OCI-LY7 (cell line): Measurements from ENCODE around the gene NUDT6. TPM values are rescaled to one million over a fixed set of nuclear protein-coding genes. Genes with fewer than 3 reads are reported as not detected.

ENCODE experiments used
- BruUV-seq: library from RNA; stranded (reverse); fragments of 400-500 nt; replicated peaks from 2 replicates; lab custom pipeline; 2021; lab: Mats Ljungman, UMichigan
- CTCF ChIA-PET: fragments of 300-600 bp; sonication (Branson Sonifier 250); formaldehyde crosslinking; loops from one replicate; lab custom pipeline; 2022; ENCODE audit warnings: antibody characterized with exemption; ENCODE audit not compliant: unreplicated experiment; lab: Charles Lee
- POLR2A ChIA-PET: fragments of 300-600 bp; sonication (Branson Sonifier 250); formaldehyde crosslinking; loops from one replicate; lab custom pipeline; 2022; ENCODE audit warnings: antibody characterized with exemption; lab: Charles Lee
- DNase-seq: peaks from one replicate; pipeline ENCODE4 v3.0.0-alpha.2; 2015; ENCODE audit warnings: low spot score
- H2AFZ ChIP-seq: fragments of 200-600 bp; sonication (generic), shearing (Covaris generic); 2 replicates; pipeline ENCODE4 v1.6.1; 2014; ENCODE audit warnings: mild to moderate bottlenecking, antibody characterized with exemption, low read length, moderate library complexity
- H3K27ac ChIP-seq: fragments of 200-600 bp; sonication (generic); 2 replicates; pipeline ENCODE4 v1.5.1; 2014; ENCODE audit warnings: mixed run types, low read depth, mild to moderate bottlenecking, moderate library complexity, low read length, inconsistent platforms; ENCODE audit not compliant: poor library complexity, severe bottlenecking
- H3K36me3 ChIP-seq: fragments of 200-600 bp; sonication (generic); 2 replicates; pipeline ENCODE4 v1.6.1; 2014; ENCODE audit warnings: mild to moderate bottlenecking, antibody characterized with exemption, low read length, moderate library complexity, mixed read lengths; ENCODE audit not compliant: insufficient read depth
- H3K4me1 ChIP-seq: fragments of 200-600 bp; sonication (generic); 2 replicates; pipeline ENCODE4 v1.5.1; 2014; ENCODE audit warnings: mild to moderate bottlenecking, low read length; ENCODE audit not compliant: insufficient read depth, poor library complexity, severe bottlenecking
- H3K4me2 ChIP-seq: fragments of 200-600 bp; sonication (generic); 2 replicates; pipeline ENCODE4 v1.6.1; 2014; ENCODE audit warnings: mild to moderate bottlenecking, low read length
- H3K4me3 ChIP-seq: fragments of 200-600 bp; sonication (generic); 2 replicates; pipeline ENCODE4 v1.5.1; 2014; ENCODE audit warnings: mild to moderate bottlenecking, low read depth, low read length; ENCODE audit not compliant: poor library complexity, severe bottlenecking
- H3K79me2 ChIP-seq: fragments of 200-600 bp; sonication (generic); 2 replicates; pipeline ENCODE4 v1.6.1; 2016; ENCODE audit warnings: low read depth, mild to moderate bottlenecking, low read length, moderate library complexity, mixed read lengths; ENCODE audit not compliant: insufficient read depth
- H3K9me2 ChIP-seq: fragments of 200-600 bp; sonication (generic); 2 replicates; pipeline ENCODE4 v1.6.1; 2016; ENCODE audit warnings: mild to moderate bottlenecking, low read length, mixed read lengths; ENCODE audit not compliant: insufficient read depth
- H3K9me3 ChIP-seq: fragments of 200-600 bp; sonication (generic); 2 replicates; pipeline ENCODE4 v1.6.1; 2014; ENCODE audit warnings: mild to moderate bottlenecking, mixed run types, low read length, mixed read lengths
- H4K20me1 ChIP-seq: fragments of 200-600 bp; sonication (generic); 2 replicates; pipeline ENCODE4 v1.6.1; 2014; ENCODE audit warnings: mild to moderate bottlenecking, antibody characterized with exemption, low read length, moderate library complexity, mixed read lengths; ENCODE audit not compliant: insufficient read depth
- EZH2phosphoT487 ChIP-seq: fragments of 200-600 bp; sonication (generic); IDR thresholded peaks from 2 replicates; pipeline ENCODE4 v1.6.1; 2018; ENCODE audit warnings: low read depth, borderline replicate concordance, mild to moderate bottlenecking, mixed run types, antibody characterized with exemption, low read length, moderate library complexity, mixed read lengths
- intact Hi-C: fragments of 100-400 bp; cut with micrococcal nuclease; formaldehyde crosslinking; loops from one replicate; pipeline ENCODE4 v1.10.0; 2022; ENCODE audit not compliant: unreplicated experiment
- total RNA-seq, 2 experiments: library from RNA; depleted of rRNA in 1 of 2; stranded (reverse); fragments of >200 nt in 1 of 2; shearing (Covaris generic) in 1 of 2; gene quantifications; 2 replicates each; pipeline ENCODE4 v1.2.3, GENCODE V29; 2014 to 2022
- TF ChIP-seq, protein P1 (sequence below): fragments of 200-600 bp; sonication (generic); conservative IDR thresholded peaks from 2 replicates; pipeline ENCODE4 v1.5.1; 2014; ENCODE audit warnings: mild to moderate bottlenecking, antibody characterized with exemption, low read length, moderate library complexity, mixed read lengths

The NUDT6 gene
- total RNA-seq, 2 experiments from 2014 or later: 15.9 to 18.3 TPM

DNA sequence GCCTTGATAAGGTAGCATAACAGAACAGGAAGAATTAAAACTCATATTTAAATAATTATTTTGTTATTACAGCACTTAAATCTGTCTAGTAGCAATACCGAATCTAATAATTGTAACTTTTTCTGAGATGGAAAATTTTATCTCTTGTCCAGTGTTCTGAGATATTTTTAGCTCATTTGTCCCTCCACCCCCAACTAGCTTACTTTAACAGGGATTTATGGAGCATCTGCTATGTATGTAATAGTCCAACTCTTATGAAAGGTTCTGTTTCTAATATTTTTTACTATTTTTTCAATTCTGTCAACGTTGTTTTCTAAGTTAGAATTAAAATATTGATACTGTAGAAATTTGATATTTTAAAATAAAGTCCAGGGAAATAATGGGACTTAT is 38.2 kb upstream of the NUDT6 start:
- H3K79me2 ChIP-seq: no peaks in the 10 kb centered on the region
- BruUV-seq: no TSS peak
- no peak overlapping the region for H3K27ac ChIP-seq
- H3K4me3 ChIP-seq: no peak overlapping the region
- H4K20me1 ChIP-seq: no peaks in the 10 kb centered on the region
- no peak for TF ChIP-seq EZH2phosphoT487
- TF ChIP-seq, protein P1, sequence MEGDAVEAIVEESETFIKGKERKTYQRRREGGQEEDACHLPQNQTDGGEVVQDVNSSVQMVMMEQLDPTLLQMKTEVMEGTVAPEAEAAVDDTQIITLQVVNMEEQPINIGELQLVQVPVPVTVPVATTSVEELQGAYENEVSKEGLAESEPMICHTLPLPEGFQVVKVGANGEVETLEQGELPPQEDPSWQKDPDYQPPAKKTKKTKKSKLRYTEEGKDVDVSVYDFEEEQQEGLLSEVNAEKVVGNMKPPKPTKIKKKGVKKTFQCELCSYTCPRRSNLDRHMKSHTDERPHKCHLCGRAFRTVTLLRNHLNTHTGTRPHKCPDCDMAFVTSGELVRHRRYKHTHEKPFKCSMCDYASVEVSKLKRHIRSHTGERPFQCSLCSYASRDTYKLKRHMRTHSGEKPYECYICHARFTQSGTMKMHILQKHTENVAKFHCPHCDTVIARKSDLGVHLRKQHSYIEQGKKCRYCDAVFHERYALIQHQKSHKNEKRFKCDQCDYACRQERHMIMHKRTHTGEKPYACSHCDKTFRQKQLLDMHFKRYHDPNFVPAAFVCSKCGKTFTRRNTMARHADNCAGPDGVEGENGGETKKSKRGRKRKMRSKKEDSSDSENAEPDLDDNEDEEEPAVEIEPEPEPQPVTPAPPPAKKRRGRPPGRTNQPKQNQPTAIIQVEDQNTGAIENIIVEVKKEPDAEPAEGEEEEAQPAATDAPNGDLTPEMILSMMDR: no peak
- no peaks in the 10 kb centered on the region for H3K36me3 ChIP-seq
- ChIA-PET POLR2A (no interaction called here), CTCF (no interaction called here)
- no peaks in the 10 kb centered on the region for H3K4me1 ChIP-seq
- no peak for DNase-seq
- intact Hi-C loops: no loop called here
- no peaks in the 10 kb centered on the region for H3K9me2 ChIP-seq
- H3K9me3 ChIP-seq: no peaks in the 10 kb centered on the region
- H3K4me2 ChIP-seq: no peak overlapping the region
- H2AFZ ChIP-seq: no peak overlapping the region

DNA sequence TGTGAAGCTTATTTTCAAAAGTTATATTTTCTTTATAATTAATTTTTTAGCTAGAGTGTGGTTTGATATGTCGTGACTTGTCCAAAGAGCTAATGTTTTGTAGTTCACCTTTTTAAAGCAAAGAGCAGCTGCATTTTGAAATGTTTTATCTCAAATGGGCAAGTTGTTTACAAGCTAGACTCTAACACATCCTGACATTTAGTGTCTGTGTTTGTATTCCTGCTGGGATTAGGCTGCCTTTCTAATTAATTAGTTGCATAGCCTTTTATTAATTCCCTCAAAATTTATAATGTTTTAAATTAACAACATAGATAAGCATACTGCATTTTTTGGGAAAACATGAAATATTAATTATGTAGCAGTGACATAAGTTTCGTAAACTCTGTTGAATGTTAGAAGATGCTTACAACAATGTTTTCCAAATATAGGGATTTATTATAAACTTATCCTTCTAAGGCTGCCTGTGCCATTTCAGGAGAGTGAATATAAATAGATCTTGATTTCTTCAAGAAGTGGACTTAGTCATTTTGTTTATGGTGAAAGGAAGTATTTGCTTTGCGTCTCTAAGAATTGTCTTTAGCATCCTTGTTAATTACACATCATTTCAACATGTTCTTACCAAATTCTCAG is 37.7 kb upstream of the NUDT6 start:
- DNase-seq: no peak
- ChIA-PET POLR2A (interaction anchor here (1.4 to 1.5 kb wide), 2 partner anchors 8 to 12 kb away, joined by 3 to 5 read pairs; no protein-coding TSS in a partner anchor), CTCF (no interaction called here)
- no TSS peak for BruUV-seq
- Histone ChIP-seq H4K20me1 (no peaks in the 10 kb centered on the region), H3K79me2 (no peaks in the 10 kb centered on the region), H3K9me2 (no peaks in the 10 kb centered on the region), H3K9me3 (no peaks in the 10 kb centered on the region), H3K4me1 (no peaks in the 10 kb centered on the region), H3K36me3 (no peaks in the 10 kb centered on the region), H3K4me3 (no peak overlapping the region), H3K4me2 (no peak overlapping the region), H3K27ac (no peak overlapping the region), H2AFZ (no peak overlapping the region)
- intact Hi-C loops: no loop called here
- TF ChIP-seq, protein P1: no peak
- TF ChIP-seq EZH2phosphoT487: no peak

DNA sequence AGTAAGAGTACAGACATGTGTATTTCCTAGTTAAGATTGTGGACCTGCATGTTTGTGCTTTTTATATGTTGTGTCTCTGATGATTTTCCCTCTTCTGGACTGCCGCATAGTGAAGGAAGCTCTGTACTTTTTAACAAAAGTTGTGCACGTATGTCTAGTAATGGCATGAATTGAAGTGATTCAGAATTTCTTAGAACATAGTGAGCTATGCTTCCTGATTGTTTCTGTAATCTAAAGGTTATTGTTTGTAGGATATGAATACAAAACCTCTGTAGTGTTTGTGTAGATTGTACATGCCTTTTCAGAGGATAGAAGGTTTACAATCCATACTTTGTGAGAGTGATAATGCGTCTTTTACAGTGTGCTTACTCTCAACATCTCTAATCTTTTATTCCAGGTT is 37.0 kb upstream of the NUDT6 start:
- ChIA-PET POLR2A (interaction anchor here (0.8 to 1.5 kb wide), 3 partner anchors 9 to 12 kb away, joined by 3 to 5 read pairs (median 3); no protein-coding TSS in a partner anchor), CTCF (no interaction called here)
- H3K79me2 ChIP-seq: no peaks in the 10 kb centered on the region
- no peak overlapping the region for H2AFZ ChIP-seq
- H3K27ac ChIP-seq: no peak overlapping the region
- BruUV-seq: no TSS peak
- TF ChIP-seq, protein P1: no peak
- TF ChIP-seq EZH2phosphoT487: no peak
- H3K4me1 ChIP-seq: no peaks in the 10 kb centered on the region
- intact Hi-C loops: no loop called here
- H4K20me1 ChIP-seq: no peaks in the 10 kb centered on the region
- H3K4me3 ChIP-seq: no peak overlapping the region
- H3K4me2 ChIP-seq: no peak overlapping the region
- no peaks in the 10 kb centered on the region for H3K9me2 ChIP-seq
- H3K9me3 ChIP-seq: no peaks in the 10 kb centered on the region
- H3K36me3 ChIP-seq: no peaks in the 10 kb centered on the region
- DNase-seq: no peak
